Right lobe of liver (tissue), 6 donors: ENCODE measurements around the gene AKR1C1. TPM values are rescaled to one million over a fixed set of nuclear protein-coding genes. Genes with fewer than 3 reads are reported as not detected.

Source experiments
- ATAC-seq, 4 donors: fragments of 200-7000 bp; cut with Tn5 transposase; one replicate each; pipeline ENCODE4 v1.9.1; 2020; ENCODE audit warnings: mild to moderate bottlenecking in 4 of 4, moderate library complexity in 4 of 4
- DNase-seq, 3 donors: peaks; one replicate each; pipeline ENCODE4 v3.0.0-alpha.2; 2020
- H3K27ac ChIP-seq, 3 donors: fragments of 200-600 bp; one replicate each; pipeline ENCODE4 v1.8.0; 2022
- H3K27me3 ChIP-seq, 2 donors: fragments of 200-600 bp; one replicate each; pipeline ENCODE4 v1.8.0; 2022
- H3K36me3 ChIP-seq, 4 donors: fragments of 200-600 bp; sonication (generic) in 1 of 4; one replicate each; pipeline versions ENCODE4 v1.5.1 to v1.8.0; 2017 to 2022; ENCODE audit warnings: control low read depth in 1 of 4
- H3K4me1 ChIP-seq, 4 donors: fragments of 200-600 bp; sonication (generic) in 1 of 4; one replicate each; pipeline versions ENCODE4 v1.5.1 to v1.8.0; 2017 to 2022; ENCODE audit warnings: control low read depth in 1 of 4
- H3K4me3 ChIP-seq, 3 donors: fragments of 200-600 bp; one replicate each; pipeline ENCODE4 v1.8.0; 2022
- H3K9me3 ChIP-seq, 4 donors: fragments of 200-600 bp; sonication (generic) in 1 of 4; one replicate each; pipeline versions ENCODE4 v1.5.1 to v1.8.0; 2017 to 2022; ENCODE audit warnings: control low read depth in 1 of 4
- POLR2A ChIP-seq: fragments of 450-650 bp; IDR thresholded peaks from one replicate; pipeline ENCODE4 v1.6.1; 2017; ENCODE audit warnings: antibody characterized with exemption, mild to moderate bottlenecking
- WGBS: methylation state at CpG from one replicate; pipeline ENCODE4 v1.1.6; 2018; ENCODE audit warnings: low coverage, low lambda C conversion rate; ENCODE audit not compliant: insufficient coverage; ENCODE audit errors: missing lambda C conversion rate; 5-methylcytosine and 5-hydroxymethylcytosine counted together
- intact Hi-C, 2 donors: fragments of 100-400 bp; cut with DNase I; formaldehyde crosslinking; loops; one replicate each; pipeline versions ENCODE4 v1.11.2 to v1.14.1; 2022
- total RNA-seq, 6 experiments: library from RNA; depleted of rRNA in 2 of 6; stranded (reverse); fragments of >200 nt in 2 of 6; fragmentation: NEBNext Ultra II Directional in 3 of 6; extraction: Animal tissue kit (Norgen Biotek cat#: 25700) in 3 of 6; gene quantifications; one replicate each; pipeline versions ENCODE4 v1.1.0 to v1.2.4, GENCODE V29; 2016 to 2023
- TF ChIP-seq, protein P1 (sequence below), 4 donors: fragments of 200-600 bp in 3 of 4; fragments of 450-650 bp in 1 of 4; IDR thresholded peaks; one replicate each; pipeline versions ENCODE4 v1.5.1 to v1.8.0; 2016 to 2022; ENCODE audit warnings: antibody characterized with exemption in 4 of 4, mild to moderate bottlenecking in 2 of 4
- donor health status: DM: no; HTN: yes; CAD: no.
- donor health status: DM: no; HTN: no; CAD: no.
- donor health status: DM: no; HTN: no; CAD: no.
- donor health status: DM: no; HTN: yes; CAD: no.
- donor health status: DM: no; HTN: yes; CAD: no.

Gene AKR1C1
- total RNA-seq, 6 experiments from 2014 or later: 347 to 1,090 (median 533) TPM

DNA sequence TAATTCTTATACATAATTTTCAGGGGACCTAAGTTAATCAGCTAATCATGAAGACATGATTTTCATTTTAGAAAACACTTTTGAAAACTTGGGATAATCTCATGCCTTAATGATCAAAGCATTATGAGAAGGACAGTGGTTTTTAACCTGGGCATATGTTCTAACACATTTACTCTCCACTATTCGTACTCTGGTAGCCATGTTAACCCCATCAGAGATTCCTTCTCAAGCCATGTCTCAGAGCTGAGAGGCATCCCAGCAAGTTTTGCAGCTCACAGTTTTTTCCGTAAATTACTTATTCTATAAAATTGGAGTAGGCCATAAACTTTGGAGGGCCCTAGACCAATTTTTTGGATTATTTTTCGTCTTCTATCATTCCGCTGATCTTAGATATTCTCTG, 15.7 kb downstream of the AKR1C1 start:
- intact Hi-C loops: no loop called here

GRCh38 chr10:4980793-4981192, 17.6 kb downstream of the AKR1C1 start:
- TF ChIP-seq, protein P1, sequence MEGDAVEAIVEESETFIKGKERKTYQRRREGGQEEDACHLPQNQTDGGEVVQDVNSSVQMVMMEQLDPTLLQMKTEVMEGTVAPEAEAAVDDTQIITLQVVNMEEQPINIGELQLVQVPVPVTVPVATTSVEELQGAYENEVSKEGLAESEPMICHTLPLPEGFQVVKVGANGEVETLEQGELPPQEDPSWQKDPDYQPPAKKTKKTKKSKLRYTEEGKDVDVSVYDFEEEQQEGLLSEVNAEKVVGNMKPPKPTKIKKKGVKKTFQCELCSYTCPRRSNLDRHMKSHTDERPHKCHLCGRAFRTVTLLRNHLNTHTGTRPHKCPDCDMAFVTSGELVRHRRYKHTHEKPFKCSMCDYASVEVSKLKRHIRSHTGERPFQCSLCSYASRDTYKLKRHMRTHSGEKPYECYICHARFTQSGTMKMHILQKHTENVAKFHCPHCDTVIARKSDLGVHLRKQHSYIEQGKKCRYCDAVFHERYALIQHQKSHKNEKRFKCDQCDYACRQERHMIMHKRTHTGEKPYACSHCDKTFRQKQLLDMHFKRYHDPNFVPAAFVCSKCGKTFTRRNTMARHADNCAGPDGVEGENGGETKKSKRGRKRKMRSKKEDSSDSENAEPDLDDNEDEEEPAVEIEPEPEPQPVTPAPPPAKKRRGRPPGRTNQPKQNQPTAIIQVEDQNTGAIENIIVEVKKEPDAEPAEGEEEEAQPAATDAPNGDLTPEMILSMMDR (IDR thresholded peaks at IDR 0.05): no peak
- TF ChIP-seq POLR2A: no peak
- Histone ChIP-seq H3K27ac (peak overlapping the region in 1 of 3 donors; percentile 60), H3K9me3 (no peaks in the 10 kb centered on the region), H3K36me3 (peaks cover 0 to 41% (median 13%) of the 10 kb centered on the region in 4 donors), H3K27me3 (no peaks in the 10 kb centered on the region), H3K4me3 (no peak overlapping the region), H3K4me1 (no peaks in the 10 kb centered on the region)
- no peak for ATAC-seq
- intact Hi-C loops: no loop called here
- WGBS: 88% methylated on average over 2 of the region's 2 CpGs
- no peak for DNase-seq

More for the DNA sequence above, 15.7 kb downstream of the AKR1C1 start:
- no peaks in the 10 kb centered on the region for H3K27me3 ChIP-seq
- no peaks in the 10 kb centered on the region for H3K4me1 ChIP-seq
- H3K9me3 ChIP-seq: no peaks in the 10 kb centered on the region
- no peak overlapping the region for H3K4me3 ChIP-seq
- H3K36me3 ChIP-seq: peaks cover 0 to 56% (median 13%) of the 10 kb centered on the region in 4 donors
- H3K27ac ChIP-seq: no peak overlapping the region
- no peak for DNase-seq
- no peak for ATAC-seq
- WGBS: 88% methylated on average over 4 of the region's 4 CpGs
- no peak for TF ChIP-seq POLR2A
- TF ChIP-seq, protein P1 (IDR thresholded peaks at IDR 0.05): no peak

- DNase-seq (peak in 2 of 3 donors; percentile 51 to 56), ATAC-seq (peak; percentile 36 to 57 (median 40))
- WGBS: 32% methylated on average over 12 of the region's 14 CpGs
- Histone ChIP-seq H3K4me3 (no peak overlapping the region), H3K4me1 (no peaks in the 10 kb centered on the region), H3K27me3 (no peaks in the 10 kb centered on the region), H3K27ac (peak overlapping the region in 2 of 3 donors; percentile 26 to 60), H3K36me3 (peaks cover 0 to 33% (median 11%) of the 10 kb centered on the region in 4 donors), H3K9me3 (no peaks in the 10 kb centered on the region)
- TF ChIP-seq, protein P1 (IDR thresholded peaks at IDR 0.05): peak; percentile 33 to 51 (median 46)
- TF ChIP-seq POLR2A: no peak
- intact Hi-C loops: no loop called here
These were observed 18.7 kb downstream of the AKR1C1 start for GRCh38 chr10:4981722-4982471.

DNA sequence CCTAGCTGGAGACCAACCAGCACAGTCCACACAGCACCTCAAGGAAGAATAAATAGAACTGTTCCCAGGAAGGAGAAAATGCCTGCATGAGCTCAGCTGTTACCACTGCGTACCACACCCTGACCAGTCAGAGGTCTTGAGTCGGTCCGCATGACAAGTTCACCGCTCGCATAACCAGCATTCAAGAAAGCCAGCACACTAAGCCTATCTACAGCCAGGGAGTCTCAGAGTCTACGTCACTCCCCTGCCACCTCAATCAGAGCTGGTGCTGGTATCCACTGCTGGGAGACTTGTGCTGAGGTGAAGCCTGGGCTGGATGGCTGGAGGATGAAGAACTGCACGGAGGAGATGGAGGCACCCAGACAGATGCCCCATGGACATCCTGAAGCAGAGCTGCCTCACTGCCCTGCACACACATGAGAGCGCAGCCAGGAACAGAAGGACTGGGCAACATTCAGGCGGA, 19.6 kb downstream of the AKR1C1 start:
- no peaks in the 10 kb centered on the region for H3K27me3 ChIP-seq
- peak in 2 of 3 donors; percentile 16 to 50 for DNase-seq
- WGBS: 89% methylated on average over 3 of the region's 9 CpGs
- H3K36me3 ChIP-seq: peaks cover 0 to 24% (median 5%) of the 10 kb centered on the region in 4 donors
- H3K9me3 ChIP-seq: no peaks in the 10 kb centered on the region
- ATAC-seq: peak; percentile 9 to 38 (median 12)
- intact Hi-C loops: no loop called here
- no peaks in the 10 kb centered on the region for H3K4me1 ChIP-seq
- peak overlapping the region in 1 of 3 donors; percentile 60 for H3K27ac ChIP-seq
- TF ChIP-seq, protein P1 (IDR thresholded peaks at IDR 0.05): no peak
- TF ChIP-seq POLR2A: peak; percentile 25
- no peak overlapping the region for H3K4me3 ChIP-seq
